HG02798 (cell line): Measurements from ENCODE around the gene KLHDC8A.

ENCODE experiments used
- ATAC-seq: cut with Tn5 transposase; IDR thresholded peaks from one replicate; pipeline ENCODE4 v1.9.1; 2021; ENCODE audit warnings: mild to moderate bottlenecking; ENCODE audit not compliant: unreplicated experiment, poor library complexity

Gene KLHDC8A

DNA sequence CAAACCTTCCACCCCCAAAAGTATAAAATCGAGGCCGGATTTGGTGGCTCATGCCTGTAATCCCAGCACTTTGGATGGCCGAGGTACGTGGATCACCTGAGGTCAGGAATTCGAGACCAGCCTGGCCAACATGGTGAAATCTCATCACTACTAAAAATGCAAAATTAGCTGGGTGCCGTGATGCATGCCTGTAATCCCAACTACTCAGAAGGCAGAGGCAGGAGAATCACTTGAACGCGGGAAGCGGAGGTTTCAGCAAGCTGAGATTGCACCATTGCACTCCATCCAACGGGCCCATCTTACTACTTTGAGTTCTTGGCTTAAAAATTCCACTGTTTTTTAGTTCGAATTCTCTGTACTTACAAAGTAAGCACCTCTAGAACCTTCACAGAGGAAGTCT is 11.0 kb downstream of the KLHDC8A start:
- ATAC-seq = no peak

DNA sequence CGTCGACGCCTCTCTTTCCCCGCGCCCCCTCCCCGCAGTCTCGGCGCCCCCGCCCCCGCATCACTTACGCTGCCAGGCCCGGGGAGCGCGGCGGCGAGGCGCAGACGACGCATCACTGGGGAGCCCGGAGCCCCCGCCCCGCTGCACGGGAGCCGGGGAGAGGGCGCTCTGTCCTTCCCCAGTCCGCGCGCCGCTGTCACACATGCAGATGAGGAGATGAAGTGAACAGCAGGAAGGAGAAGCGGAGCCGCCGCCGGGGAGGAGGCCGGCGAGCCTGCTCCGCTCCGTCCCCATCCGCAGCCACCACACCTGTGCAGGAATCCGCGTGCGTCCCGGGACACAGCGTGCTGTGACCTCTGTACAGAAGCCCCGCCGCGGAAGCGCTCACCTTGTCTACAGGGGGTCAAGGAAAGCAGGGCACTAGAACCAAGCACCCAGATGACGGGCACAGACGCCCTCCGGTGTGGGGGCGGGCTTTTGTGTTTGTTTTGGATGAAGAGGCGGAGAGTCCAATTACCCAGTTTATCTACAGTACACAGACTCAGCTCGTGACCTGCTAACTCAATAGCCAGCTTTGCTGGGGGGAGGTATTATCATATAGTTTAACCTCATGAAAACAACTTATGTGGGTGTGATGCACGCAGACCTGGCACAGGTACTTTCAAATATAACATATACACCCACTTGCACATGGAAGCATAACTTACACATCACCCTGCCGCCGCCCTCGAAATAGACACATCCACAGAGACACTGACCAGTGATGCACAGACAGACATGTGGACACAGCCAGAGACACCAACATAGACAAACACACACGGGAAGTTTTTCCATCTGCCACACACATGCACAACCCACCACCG is 12.4 kb downstream of the KLHDC8A start:
- ATAC-seq = no peak

DNA sequence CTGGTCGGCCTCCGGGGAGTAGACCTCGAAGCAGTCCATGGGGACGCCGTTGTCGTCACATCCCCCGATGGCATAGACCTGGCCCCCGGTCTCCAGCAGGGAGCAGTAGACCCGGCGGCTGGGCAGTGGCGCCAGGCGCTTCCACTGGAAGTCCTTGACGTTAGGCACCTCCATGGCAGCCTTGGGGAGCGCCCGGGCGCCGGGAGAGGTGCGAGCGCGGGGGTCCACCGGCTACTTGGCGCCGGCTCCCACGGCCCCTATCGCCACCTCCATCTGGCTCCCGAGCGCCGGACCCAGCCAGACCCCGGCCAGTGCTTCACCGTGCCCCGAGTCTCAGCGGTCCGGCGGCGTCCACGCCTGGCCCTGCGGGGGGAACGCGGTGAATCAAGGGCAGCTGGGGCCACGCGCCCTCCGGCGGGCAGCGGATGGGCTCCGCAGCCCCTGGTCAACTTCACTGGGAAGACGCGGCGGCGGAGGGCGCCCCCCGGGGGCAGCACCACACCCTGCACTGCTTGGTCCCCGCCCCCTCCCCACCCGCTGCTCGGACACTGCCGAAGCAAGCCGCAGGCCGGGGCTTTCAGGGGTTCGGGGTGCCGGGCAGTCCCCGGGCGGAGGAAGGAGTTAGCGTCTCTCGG is 13.2 kb downstream of the KLHDC8A start:
- no peak for ATAC-seq

DNA sequence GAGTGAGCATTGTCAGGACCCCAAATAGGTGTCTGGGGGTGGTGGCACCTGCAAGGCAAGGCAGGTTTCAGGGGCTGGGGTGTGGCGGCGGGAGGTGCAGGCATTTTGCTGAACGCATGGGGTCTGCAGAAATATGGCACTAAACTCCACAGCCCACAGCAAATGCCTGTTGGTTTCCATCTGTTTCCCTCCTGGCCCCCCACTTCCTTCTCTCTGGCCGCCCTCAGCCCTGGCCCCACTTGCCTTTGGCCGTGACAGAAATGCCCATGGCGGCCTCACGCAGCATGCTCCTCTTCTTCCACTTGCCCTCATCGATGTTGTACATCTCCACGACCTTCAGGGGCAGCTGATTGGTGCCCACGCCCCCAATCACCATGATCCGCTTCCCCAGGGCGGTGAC is 13.7 kb downstream of the KLHDC8A start:
- no peak for ATAC-seq

DNA sequence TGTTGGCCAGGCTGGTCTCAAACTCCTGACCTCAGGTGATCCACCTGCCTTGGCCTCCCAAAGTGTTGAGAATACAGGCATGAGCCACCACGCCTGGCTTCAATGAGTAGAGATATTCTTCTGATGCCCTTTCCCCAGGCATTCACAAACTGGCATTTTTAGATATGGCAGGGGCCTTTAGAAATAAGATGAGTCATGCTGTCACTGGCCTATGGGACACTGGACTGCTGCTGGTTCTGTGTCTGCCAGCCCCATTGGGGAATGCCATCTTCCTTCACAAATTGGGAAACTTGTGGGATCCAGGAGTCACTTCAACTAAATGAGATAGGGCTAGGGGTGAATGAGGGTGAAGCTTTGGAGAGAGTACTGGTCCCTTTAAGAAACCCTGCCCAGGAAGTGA is 16.0 kb downstream of the KLHDC8A start:
- ATAC-seq = no peak

DNA sequence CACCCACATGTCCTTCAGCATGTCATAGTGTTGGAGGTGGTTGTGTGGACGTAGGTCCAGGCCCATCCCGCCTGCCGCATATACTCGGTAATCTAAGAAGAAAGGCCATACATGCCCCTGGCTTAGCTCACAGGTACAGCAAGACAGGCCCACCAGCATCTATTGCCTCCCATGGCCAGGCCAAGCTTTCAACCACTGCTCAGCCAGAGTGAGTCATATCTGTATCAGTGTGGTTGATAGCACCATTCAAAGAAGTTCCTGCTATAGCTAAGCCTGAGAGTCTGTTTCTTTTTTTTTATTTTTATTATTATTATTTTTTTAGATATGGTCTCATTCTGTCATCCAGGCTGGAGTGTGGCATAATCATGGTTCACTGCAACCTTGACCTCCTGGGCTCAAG is 17.0 kb downstream of the KLHDC8A start:
- ATAC-seq = peak; percentile 84

DNA sequence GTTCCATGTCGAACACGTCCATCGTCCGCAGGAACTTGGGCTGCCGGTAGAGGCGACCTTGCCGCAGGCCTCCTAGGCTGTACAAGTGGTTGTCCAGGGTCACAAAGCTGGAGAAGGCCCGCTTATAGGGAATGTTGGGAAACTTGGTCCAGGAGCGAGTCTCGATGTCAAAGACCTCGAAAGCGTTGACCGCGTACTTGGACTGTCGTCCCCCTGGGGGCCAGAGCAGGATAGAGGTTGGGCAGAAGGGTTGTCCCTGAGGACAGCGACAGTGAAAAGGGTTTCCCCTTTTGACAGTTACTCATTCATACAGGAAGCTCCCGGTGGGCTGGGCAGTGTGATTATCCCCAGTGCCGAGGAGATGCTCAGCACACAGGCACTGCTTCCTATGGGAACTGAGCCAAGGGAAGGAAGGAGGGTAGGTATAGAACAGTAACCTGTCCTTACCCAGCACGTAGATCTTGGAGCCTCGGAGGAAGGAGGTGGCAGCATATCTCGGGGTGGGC is 17.5 kb downstream of the KLHDC8A start:
- peak; percentile 5 for ATAC-seq

DNA sequence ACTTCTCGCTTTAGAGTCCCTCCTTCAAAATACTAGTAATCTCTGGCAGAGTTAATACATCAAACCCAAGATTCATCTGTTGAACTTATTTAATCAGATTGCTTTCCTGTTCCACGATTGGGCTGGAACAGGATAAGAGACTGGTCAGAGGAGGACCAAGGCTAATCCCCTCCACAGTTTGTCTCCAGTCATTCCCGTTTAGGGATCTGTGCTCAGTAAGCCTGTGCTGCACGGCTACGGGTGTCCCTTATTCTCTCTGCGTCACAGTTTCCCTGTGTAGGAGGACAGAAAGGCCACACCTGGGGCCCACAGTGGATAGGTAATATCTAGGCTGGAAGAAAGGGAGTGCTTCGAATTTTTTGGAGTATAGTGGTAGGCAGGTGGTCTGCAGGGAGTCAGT is 18.7 kb downstream of the KLHDC8A start:
- ATAC-seq = no peak

DNA sequence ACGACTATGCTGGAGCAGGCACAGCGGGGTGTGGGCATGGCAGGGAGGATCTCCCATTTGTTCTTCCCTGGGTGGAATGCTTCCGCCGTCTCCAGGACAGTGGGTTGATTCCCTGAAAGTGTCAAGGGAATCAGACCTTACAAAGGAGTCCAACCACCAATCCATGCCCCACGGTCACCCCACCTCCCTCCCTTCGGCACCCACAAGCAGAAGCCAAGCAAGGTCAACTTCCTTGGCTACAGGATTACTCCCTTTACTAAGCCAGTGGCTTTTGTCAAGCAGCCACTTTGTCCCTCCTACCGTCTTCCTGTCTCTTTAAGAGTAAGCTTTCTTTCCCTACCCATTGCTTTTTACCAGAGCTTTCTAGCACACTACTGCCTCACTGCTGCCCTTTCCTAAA is 19.2 kb downstream of the KLHDC8A start:
- ATAC-seq = no peak

DNA sequence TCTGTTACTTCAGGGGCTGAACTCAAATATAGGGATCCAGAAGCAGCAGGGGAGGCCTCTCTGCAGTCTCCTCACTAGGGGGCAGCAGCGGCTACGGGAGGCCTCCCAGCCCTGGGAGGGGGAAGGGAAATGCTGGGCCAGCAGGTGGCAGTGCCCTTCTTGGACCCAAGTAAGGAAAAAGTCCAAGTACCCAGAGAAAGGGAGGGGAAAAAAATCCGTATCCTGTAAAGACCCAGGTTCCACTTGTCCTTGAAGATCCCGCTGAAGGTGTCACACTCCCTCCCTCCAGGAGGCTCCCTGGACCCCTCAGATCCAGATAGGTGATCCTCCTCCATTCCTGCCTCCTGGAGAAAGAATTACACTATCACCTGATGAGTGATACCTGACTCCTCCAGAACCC is 21.0 kb downstream of the KLHDC8A start:
- ATAC-seq = no peak

DNA sequence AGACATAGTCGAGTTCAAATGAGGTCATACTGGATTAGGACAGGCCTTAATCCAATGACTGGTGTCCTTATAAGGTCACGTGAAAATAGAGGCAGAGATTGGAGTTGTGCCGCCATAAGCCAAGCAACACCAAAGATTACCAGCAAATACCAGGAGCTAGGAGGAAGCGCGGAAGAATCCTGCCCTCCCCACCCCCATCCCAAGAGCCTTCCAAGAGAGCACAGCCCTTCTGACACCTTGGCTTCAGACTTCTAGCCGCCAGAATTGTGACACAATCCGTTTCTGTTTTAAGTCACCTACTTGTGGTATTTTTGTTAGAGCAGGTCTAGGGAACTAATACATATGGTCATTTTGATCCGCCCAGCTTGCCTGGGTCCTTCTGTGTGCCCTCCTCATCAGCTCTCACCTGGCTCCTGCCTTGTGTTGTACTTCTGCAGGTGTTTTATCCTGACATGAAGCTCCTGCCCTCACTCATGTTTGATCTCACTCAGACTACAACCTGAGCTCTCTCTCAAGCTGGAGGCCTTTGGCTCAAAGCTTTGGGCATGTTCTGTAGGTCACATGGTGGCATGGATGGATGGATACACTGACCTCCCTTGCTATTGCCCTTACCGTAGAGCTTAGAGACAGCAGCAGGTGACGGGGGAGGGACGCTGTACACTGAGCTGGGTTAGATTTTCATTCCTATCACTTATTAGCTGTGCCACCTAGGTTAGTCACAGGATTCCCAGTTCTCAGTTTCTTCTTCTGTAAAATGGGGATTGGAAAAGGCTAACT is 24.5 kb downstream of the KLHDC8A start:
- ATAC-seq = no peak

DNA sequence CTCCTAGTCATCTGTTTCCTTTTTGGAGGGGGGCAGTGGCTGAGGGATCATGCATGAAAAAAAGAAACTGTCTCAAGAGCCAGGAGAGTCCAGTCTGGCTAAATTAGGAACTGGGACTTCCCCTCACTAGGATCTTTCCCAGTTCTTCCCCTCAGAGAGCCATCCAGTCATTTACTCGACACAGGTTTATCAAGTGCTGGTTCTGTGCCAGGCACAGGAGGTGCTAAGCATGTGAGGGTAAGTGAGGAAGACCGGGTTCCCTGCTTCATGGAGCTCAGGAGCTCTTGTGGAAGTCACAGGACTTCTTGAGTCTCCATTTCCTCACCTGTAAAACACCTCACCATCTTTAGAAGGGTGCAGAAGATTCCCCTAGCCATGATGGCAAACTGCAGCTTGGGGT is 26.6 kb downstream of the KLHDC8A start:
- ATAC-seq = no peak

DNA sequence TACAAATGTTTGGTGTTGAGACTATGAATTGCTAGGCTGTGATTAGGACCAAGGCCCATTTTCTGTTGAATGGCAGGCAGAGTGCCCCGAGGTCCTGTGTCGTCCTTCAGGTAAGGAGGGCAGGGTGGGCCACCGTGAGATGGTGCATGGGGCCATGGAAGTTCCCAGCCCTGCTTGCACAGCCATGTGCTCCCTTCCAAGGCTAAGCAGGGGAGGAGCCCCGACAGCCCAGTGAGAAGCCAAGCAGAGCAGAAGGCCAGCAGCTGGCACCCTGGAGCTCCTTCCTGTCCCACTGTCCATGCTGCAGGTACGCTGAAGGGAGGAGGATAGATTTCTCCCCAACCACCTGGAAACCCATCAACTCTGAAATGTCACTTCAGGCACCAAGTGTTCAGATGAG is 27.0 kb downstream of the KLHDC8A start:
- ATAC-seq = no peak

DNA sequence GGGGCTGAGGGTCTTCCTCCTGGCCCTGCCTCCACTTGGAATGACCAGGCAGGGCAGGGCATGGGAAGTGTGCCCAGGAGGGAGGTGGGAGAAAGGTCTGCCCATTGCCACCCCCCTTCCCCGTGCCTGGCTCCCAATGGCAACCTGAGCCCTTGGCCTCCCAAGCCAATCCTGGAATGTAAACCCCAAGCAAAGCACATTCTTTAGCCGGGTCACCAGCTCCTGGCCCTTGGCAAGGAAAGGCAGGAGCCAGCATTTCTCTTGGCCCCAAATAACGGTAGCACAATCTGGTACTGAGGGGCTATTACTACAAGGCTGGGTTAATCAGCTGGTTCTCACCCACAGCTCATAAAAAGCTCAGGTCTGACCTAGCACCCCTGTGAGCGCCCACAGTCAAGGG is 28.2 kb downstream of the KLHDC8A start:
- no peak for ATAC-seq

DNA sequence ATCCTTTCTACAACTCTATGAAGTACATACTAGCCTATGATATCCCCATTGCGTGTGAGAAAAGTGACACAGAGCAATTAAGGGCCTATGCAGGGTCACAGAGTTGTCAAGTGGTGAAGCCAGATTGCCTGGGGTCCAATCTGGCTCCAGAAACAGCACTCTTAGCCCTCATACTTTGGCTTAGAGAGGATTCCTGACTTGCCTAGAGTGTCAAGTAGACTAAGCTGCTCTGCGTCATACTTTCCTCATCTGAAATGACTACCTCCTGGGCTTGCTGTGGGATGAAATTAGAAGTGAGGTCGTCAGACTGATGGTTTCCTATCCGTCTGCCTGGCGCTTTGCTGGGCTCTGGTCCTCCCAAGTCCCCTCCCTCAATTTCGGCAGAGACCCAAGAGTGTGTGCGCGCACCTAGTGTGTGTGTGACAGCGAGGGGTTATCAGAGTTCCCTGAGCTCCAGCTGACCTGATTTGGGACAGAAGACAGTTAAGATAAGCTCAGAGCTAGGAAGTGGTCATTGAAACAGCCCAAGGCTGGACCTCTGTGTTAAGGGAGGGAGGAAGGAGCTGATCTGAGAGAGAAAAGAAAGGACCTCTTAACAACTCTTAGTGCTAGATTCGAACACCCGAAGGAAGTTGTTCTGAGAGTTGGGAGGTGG is 29.8 kb downstream of the KLHDC8A start:
- no peak for ATAC-seq

DNA sequence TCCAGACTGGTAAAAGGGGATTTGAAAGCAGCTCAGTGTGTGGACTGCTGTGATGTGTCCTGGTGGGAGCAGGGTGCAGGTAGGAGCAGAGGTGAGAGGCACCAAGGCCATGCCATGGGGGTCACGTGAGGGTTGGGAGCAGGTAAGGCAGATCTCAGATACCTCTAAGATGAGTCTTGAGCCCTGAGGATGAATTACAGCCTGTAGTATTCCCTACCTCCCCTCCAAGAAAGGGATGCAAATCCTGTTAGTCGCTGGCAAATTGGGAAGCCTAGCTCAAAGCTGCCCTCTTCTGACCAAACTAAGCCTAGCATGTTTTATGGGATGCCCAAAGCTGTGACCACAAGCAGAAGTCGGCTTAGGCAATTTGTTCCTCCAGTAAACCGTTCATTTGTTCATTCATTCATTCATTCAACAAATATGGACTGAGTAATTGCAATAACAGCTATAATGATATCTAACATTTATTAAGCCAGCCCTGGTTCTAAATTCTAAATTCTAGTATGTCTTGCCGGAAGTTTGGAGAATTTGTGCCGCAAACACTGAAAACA is 31.3 kb downstream of the KLHDC8A start:
- no peak for ATAC-seq

DNA sequence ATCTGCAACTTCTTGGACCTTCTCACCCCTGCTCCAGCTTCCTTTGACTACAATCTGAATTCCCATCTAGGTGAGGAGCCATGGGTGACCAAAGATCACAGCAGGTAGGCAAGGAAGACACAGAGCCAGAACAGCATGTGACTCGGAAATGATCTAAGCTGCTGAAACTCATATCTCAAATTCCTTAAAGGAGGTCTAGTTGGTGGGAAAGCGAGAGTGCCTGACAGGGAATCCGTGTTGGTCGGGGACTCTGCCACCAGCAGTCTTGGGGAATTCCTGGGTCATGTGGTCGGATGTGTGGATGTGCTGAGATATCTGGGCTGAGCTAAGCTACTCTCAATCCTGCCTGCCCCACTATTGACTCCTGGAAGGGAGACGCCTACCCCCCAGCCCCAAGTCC is 31.9 kb downstream of the KLHDC8A start:
- no peak for ATAC-seq

DNA sequence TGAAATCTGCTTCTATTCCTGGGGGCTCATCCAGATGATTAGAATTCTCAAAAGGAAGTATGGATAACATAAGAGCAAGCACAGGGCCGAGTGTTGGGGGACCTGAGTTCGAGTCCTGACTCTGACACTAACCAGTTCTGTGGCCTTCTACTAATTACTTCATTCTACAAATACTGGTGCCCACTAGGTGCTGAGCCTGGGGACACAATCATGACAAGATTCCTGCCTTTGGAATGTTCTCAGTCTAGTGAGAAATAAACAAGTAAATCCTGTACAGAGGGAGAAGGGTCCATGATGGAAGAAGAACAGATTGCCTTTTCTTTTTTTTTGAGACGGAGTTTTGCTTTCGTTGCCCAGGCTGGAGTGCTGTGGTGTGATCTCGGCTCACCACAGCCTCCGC is 32.9 kb downstream of the KLHDC8A start:
- ATAC-seq = no peak

DNA sequence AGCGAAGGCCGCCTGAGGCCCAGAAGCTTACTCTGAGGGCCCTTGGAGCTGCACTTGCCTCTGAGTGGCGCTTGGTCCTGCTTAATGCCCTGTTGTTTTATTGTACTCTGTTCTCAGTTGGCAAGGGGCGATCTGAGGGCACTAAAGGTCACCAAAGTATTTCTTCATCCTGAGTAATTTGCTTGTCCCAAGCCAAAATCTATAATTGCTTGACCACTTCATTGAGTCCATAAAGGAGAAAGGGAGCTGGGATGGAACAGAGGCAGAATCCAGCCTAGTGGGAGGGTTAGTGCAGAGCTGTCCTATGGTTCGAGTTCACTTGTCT is 34.8 kb downstream of the KLHDC8A start:
- ATAC-seq = no peak

DNA sequence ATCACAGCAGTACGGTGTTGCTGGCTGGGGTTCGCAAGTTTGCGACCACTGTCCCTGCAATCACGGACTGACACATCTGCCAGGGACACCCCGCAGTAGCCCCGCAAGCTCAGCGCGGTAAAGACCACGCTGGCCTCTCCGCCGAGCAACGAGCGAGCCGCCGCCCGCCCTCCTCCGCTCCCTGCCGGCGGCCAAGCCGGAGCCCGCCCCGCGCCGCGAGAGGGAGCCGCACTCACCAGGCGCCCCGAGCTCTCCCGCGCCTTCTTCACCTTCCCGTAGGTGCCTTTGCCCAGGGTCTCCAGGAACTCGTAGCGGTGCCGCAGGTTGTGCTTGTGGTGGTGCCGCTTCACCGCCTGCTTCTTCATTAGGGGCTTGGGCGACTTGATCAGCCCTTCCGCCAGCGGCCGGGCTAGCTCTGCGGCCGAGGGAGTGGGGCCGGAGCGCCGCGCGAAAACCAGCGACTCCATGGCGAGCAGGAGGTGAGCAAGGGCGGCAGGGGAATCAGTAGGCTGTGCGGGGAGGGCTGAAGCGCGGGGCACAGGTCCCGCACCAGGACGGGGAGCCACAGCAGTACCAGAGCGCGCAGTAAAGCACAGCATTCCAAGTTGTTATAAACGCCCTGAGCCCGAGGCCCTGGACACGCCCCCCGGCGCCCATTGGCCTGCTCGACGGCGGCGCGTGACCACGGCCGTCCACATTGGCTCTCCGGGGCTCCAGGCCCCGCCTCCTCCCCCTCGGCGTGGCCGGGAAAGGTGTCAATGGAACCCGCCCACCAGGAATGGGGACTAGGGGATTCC is 35.4 kb downstream of the KLHDC8A start, which contains the start of gene NUAK2:
TSS of gene NUAK2 (minus strand) at position 584 of the 797 bp plus-strand sequence. CDS start at position 467, 117 bp downstream.
- peak; percentile 60 for ATAC-seq
